HepG2 (cell line): ENCODE data around the gene CADPS. TPM values are rescaled to one million over a fixed set of nuclear protein-coding genes. Genes with fewer than 3 reads are reported as not detected.

Source experiments
- ATAC-seq: fragments of 200-7000 bp; cut with Tn5 transposase; 3 replicates; pipeline ENCODE4 v1.9.1; 2020; ENCODE audit warnings: mild to moderate bottlenecking, moderate library complexity
- BruUV-seq: library from RNA; stranded (reverse); fragments of 400-500 nt; replicated peaks from 2 replicates; lab custom pipeline; 2021; lab: Mats Ljungman, UMichigan
- CTCF ChIA-PET: fragments of 300-600 bp; formaldehyde crosslinking; extraction: SDS; loops from one replicate; lab custom pipeline; 2021; ENCODE audit warnings: low total read pairs, inconsistent platforms, low intra/inter-chr PET ratio; lab: Yijun Ruan, JAX
- POLR2A ChIA-PET: fragments of 350-600 bp; sonication (Branson Sonifier 250); formaldehyde crosslinking; loops from one replicate; lab custom pipeline; 2020; ENCODE audit warnings: antibody characterized with exemption, inconsistent platforms; lab: Yijun Ruan, JAX
- DNase-seq: peaks from one replicate; pipeline ENCODE4 v3.0.0-alpha.2; 2015; ENCODE audit warnings: low spot score
- FAIRE-seq: peaks from 3 replicates; lab custom pipeline; 2011; peaks lifted over from hg19 to GRCh38; lab: Jason Lieb, UNC
- H2AFZ ChIP-seq: one replicate; pipeline ENCODE4 v1.6.1; 2011; ENCODE audit warnings: low read length, inconsistent platforms
- H3K27ac ChIP-seq: fragments of 300-600 bp; 3 replicates; pipeline ENCODE4 v1.8.0; 2011; ENCODE audit warnings: mixed run types, mild to moderate bottlenecking, mixed read lengths, low read length, inconsistent platforms; ENCODE audit not compliant: insufficient read depth; ENCODE audit errors: extremely low read length
- H3K27me3 ChIP-seq, 2 experiments: fragments of 200-600 bp in 1 of 2; 2 replicates in 1 of 2; 3 replicates in 1 of 2; pipeline versions ENCODE4 v1.6.0 to v1.8.0; 2011; ENCODE audit warnings: low read length in 2 of 2, mild to moderate bottlenecking in 2 of 2, moderate library complexity in 2 of 2, inconsistent platforms in 1 of 2; ENCODE audit not compliant: insufficient read depth in 2 of 2, control insufficient read depth in 1 of 2
- H3K36me3 ChIP-seq, 2 experiments: fragments of 200-600 bp in 1 of 2; replicated peaks in 1 of 2; 2 replicates in 1 of 2; 3 replicates in 1 of 2; pipeline versions ENCODE4 v1.5.1 to v1.8.0; 2011; ENCODE audit warnings: low read length in 2 of 2, inconsistent platforms in 1 of 2; ENCODE audit not compliant: insufficient read depth in 2 of 2, control insufficient read depth in 1 of 2
- H3K4me1 ChIP-seq: 2 replicates; pipeline ENCODE4 v1.5.1; 2012; ENCODE audit warnings: low read length, inconsistent platforms; ENCODE audit not compliant: insufficient read depth
- H3K4me2 ChIP-seq: 2 replicates; pipeline ENCODE4 v1.6.0; 2011; ENCODE audit warnings: low read depth, low read length, inconsistent platforms
- H3K4me3 ChIP-seq, 3 experiments: fragments of 200-600 bp in 1 of 3; sonication (generic), shearing (Covaris generic) in 1 of 3; replicated peaks in 1 of 3; 2 replicates each; pipeline ENCODE4 v1.5.1; 2011 to 2016; ENCODE audit warnings: low read length in 3 of 3, inconsistent platforms in 2 of 3, low read depth in 2 of 3, mild to moderate bottlenecking in 2 of 3, control low read depth in 1 of 3, mixed read lengths in 1 of 3; ENCODE audit not compliant: insufficient read depth in 1 of 3
- H3K79me2 ChIP-seq: one replicate; pipeline ENCODE4 v1.6.1; 2011; ENCODE audit warnings: low read length, inconsistent platforms; ENCODE audit not compliant: insufficient read depth
- H3K9ac ChIP-seq: 2 replicates; pipeline ENCODE4 v1.6.0; 2011; ENCODE audit warnings: mild to moderate bottlenecking, low read depth, low read length, inconsistent platforms; ENCODE audit not compliant: insufficient read depth
- H3K9me3 ChIP-seq: 2 replicates; pipeline ENCODE4 v1.5.1; 2012; ENCODE audit warnings: mild to moderate bottlenecking, low read length
- H4K20me1 ChIP-seq: 2 replicates; pipeline ENCODE4 v1.6.0; 2011; ENCODE audit warnings: inconsistent platforms, mild to moderate bottlenecking, low read length, moderate library complexity; ENCODE audit not compliant: insufficient read depth
- ETV6 ChIP-seq: sonication (generic); formaldehyde crosslinking; conservative IDR thresholded peaks from 2 replicates; pipeline ENCODE4 v1.4.0; 2020; ENCODE audit warnings: missing genetic modification reagents
- HNRNPL ChIP-seq: fragments of 200-400 bp; formaldehyde crosslinking; IDR thresholded peaks from 2 replicates; pipeline ENCODE4 v1.6.1; 2017; ENCODE audit warnings: mild to moderate bottlenecking, low read depth, low read length
- MAFK ChIP-seq, 2 experiments: IDR thresholded peaks in 1 of 2; conservative IDR thresholded peaks in 1 of 2; 2 replicates each; pipeline ENCODE4 v1.6.1; 2011; ENCODE audit warnings: improper control_type of control experiment in 2 of 2, low read length in 2 of 2
- ZFP36 ChIP-seq: fragments of 150-350 bp; IDR thresholded peaks from 2 replicates; pipeline ENCODE4 v1.6.1; 2018; ENCODE audit warnings: borderline replicate concordance, low read length, low read depth; ENCODE audit not compliant: partially characterized antibody
- ZNF383 ChIP-seq: sonication (generic); formaldehyde crosslinking; IDR thresholded peaks from 2 replicates; pipeline ENCODE4 v1.4.0; 2020; ENCODE audit warnings: missing genetic modification reagents, mild to moderate bottlenecking, borderline replicate concordance
- ZNF430 ChIP-seq: sonication (generic); formaldehyde crosslinking; IDR thresholded peaks from 2 replicates; pipeline ENCODE4 v1.9.0; 2021; ENCODE audit warnings: mild to moderate bottlenecking, missing genetic modification reagents
- WGBS: methylation state at CpG from one replicate; pipeline ENCODE4 v1.1.6; 2017; ENCODE audit warnings: low lambda C conversion rate; 5-methylcytosine and 5-hydroxymethylcytosine counted together
- in situ Hi-C: cut with HindIII; loops from 2 replicates; pipeline ENCODE4 v1.10.0; 2017; ENCODE audit warnings: low pct_unique_long_range_greater_than_20kb; ENCODE audit not compliant: extremely low pct_ligation_motif_present
- intact Hi-C: fragments of 100-400 bp; cut with micrococcal nuclease; formaldehyde crosslinking; loops from one replicate; pipeline ENCODE4 v1.10.0; 2022; ENCODE audit not compliant: unreplicated experiment
- polyA plus RNA-seq, 8 experiments: library from polyadenylated mRNA; depleted of rRNA in 3 of 8; stranded (reverse) in 7 of 8; unstranded in 1 of 8; fragments of >200 nt; fragmentation: Illumina TruSeq in 4 of 8; extraction: Trizol in 4 of 8; gene quantifications; 2 replicates each; pipeline versions ENCODE4 v1.2.1 to v1.2.3, GENCODE V29; 2011 to 2016; ENCODE audit warnings: low read depth in 4 of 8, missing spikeins in 1 of 8, mixed read lengths in 1 of 8; ENCODE audit not compliant: insufficient read depth in 1 of 8
- total RNA-seq, 5 experiments: library from RNA; depleted of rRNA; stranded (reverse); fragments of >200 nt; fragmentation: Illumina TruSeq; extraction: Trizol; gene quantifications; 2 replicates each; pipeline ENCODE4 v1.2.3, GENCODE V29; 2016; ENCODE audit warnings: low read depth in 1 of 5
- TF ChIP-seq, protein P1 (sequence below): sonication (generic); formaldehyde crosslinking; IDR thresholded peaks from 2 replicates; pipeline ENCODE4 v1.9.0; 2021; ENCODE audit warnings: missing genetic modification reagents, borderline replicate concordance

CADPS gene
- total and polyA plus RNA-seq, 2 of the 13 experiments (the other 11 are each of a cell fraction or from before 2014, with no cell fraction given) = not detected

DNA sequence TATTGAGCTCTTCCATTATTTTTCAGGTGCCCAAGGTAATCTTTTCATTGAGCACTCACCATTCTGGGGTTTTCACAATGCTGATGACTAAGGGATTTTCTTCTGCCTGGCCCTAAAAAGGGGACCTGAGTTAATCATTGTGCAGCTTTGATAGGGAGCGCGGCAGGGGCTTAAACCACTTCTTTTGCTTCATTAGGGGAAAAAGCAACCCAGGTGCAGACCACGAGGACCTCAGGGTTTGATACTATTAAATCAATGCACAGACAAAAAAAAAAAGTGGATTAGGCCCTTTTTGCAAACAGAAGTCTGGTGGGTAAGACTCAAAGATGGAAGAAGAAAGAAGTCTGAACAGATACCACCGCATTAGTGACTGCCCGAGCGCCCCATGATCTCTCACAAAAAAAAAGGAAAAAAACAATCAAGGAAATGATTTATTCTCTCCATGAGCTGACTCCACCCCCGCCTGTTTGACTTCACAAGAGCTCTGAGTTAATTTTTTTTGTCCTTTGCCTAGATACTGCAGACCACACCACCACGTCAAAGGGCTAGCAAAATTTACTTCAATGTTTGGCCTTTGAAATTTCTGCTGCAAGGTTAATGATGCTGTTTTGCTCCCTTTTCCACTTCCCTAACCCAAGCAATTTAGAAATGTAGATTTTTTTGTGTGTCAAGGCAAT is 423.9 kb downstream of the CADPS start:
- H3K4me1 ChIP-seq = no peaks in the 10 kb centered on the region
- no TSS peak for BruUV-seq
- H4K20me1 ChIP-seq = no peaks in the 10 kb centered on the region
- H3K9me3 ChIP-seq = no peaks in the 10 kb centered on the region
- TF ChIP-seq ZFP36 = no peak
- no peak for TF ChIP-seq ZNF430 (CRISPR knock-in tag)
- no peak for TF ChIP-seq ZNF383 (CRISPR knock-in tag)
- peak; percentile 7 to 52; a peak in 2 of 4 replicates for TF ChIP-seq MAFK (conservative IDR thresholded peaks at IDR 0.05 in 1 of 2, IDR thresholded peaks at IDR 0.05 in 1 of 2; ENCODE audit: low read length in 2 of 2)
- TF ChIP-seq HNRNPL = no peak
- no peak for TF ChIP-seq ETV6 (CRISPR knock-in tag)
- TF ChIP-seq, protein P1, sequence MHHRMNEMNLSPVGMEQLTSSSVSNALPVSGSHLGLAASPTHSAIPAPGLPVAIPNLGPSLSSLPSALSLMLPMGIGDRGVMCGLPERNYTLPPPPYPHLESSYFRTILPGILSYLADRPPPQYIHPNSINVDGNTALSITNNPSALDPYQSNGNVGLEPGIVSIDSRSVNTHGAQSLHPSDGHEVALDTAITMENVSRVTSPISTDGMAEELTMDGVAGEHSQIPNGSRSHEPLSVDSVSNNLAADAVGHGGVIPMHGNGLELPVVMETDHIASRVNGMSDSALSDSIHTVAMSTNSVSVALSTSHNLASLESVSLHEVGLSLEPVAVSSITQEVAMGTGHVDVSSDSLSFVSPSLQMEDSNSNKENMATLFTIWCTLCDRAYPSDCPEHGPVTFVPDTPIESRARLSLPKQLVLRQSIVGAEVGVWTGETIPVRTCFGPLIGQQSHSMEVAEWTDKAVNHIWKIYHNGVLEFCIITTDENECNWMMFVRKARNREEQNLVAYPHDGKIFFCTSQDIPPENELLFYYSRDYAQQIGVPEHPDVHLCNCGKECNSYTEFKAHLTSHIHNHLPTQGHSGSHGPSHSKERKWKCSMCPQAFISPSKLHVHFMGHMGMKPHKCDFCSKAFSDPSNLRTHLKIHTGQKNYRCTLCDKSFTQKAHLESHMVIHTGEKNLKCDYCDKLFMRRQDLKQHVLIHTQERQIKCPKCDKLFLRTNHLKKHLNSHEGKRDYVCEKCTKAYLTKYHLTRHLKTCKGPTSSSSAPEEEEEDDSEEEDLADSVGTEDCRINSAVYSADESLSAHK = no peak
- ChIA-PET CTCF (interaction anchor here (0.7 kb wide), 1 partner anchor 96 kb away, joined by 3 read pairs; no protein-coding TSS in a partner anchor), POLR2A (no interaction called here)
- ATAC-seq (no peak), FAIRE-seq (no peak), DNase-seq (no peak)
- no peaks in the 10 kb centered on the region for H3K79me2 ChIP-seq
- H3K4me2 ChIP-seq = no peak overlapping the region
- H2AFZ ChIP-seq = no peak overlapping the region
- no peak overlapping the region for H3K9ac ChIP-seq
- in situ Hi-C loops = no loop called here
- H3K27ac ChIP-seq = no peak overlapping the region
- intact Hi-C loops = no loop called here
- H3K4me3 ChIP-seq = no peak overlapping the region
- H3K36me3 ChIP-seq = no peaks in the 10 kb centered on the region
- 25% methylated on average over 8 of the region's 8 CpGs for WGBS
- H3K27me3 ChIP-seq = peaks cover 0 to 8% of the 10 kb centered on the region in 2 experiments; a peak in 1 of 5 replicates
